Endothelial cell of umbilical vein (primary cell): Measurements from ENCODE around the gene JAML. TPM values are rescaled to one million over a fixed set of nuclear protein-coding genes. Genes with fewer than 3 reads are reported as not detected.

Source experiments
- BruUV-seq: library from RNA; stranded (reverse); fragments of 400-500 nt; replicated peaks from 2 replicates; lab custom pipeline; 2021; lab: Mats Ljungman, UMichigan
- CTCF ChIA-PET: fragments of 300-600, 350-600 bp; sonication (Branson Sonifier 250); formaldehyde crosslinking; loops from one replicate; lab custom pipeline; 2021; ENCODE audit warnings: antibody characterized with exemption, inconsistent platforms; lab: Charles Lee
- POLR2A ChIA-PET: fragments of 300-600, 350-600 bp; sonication (Branson Sonifier 250); formaldehyde crosslinking; loops from one replicate; lab custom pipeline; 2021; ENCODE audit warnings: antibody characterized with exemption, inconsistent platforms; lab: Charles Lee
- DNase-seq: peaks from one replicate; pipeline ENCODE4 v3.0.0-alpha.2; 2011; ENCODE audit warnings: low read depth, low spot score
- FAIRE-seq: peaks from 2 replicates; lab custom pipeline; 2011; peaks lifted over from hg19 to GRCh38; lab: Jason Lieb, UNC
- H2AFZ ChIP-seq: 2 replicates; pipeline ENCODE4 v1.6.0; 2012; ENCODE audit warnings: low read depth, low read length, control low read depth, inconsistent platforms
- H3K27ac ChIP-seq: 2 replicates; pipeline ENCODE4 v1.5.1; 2011; ENCODE audit warnings: low read depth, mild to moderate bottlenecking, control low read depth, low read length, moderate library complexity; ENCODE audit not compliant: insufficient read depth
- H3K27me3 ChIP-seq, 2 experiments: 2 replicates each; pipeline versions ENCODE4 v1.6.0 to v1.6.1; 2011; ENCODE audit warnings: low read length in 2 of 2, mixed read lengths in 1 of 2; ENCODE audit not compliant: control insufficient read depth in 2 of 2, insufficient read depth in 2 of 2
- H3K36me3 ChIP-seq, 2 experiments: 2 replicates in 1 of 2; 3 replicates in 1 of 2; pipeline ENCODE4 v1.5.1; 2011; ENCODE audit warnings: low read length in 2 of 2, mild to moderate bottlenecking in 1 of 2, moderate library complexity in 1 of 2; ENCODE audit not compliant: control insufficient read depth in 2 of 2, insufficient read depth in 2 of 2; ENCODE audit errors: extremely low read depth in 1 of 2
- H3K4me1 ChIP-seq: 3 replicates; pipeline ENCODE4 v1.5.1; 2011; ENCODE audit warnings: mild to moderate bottlenecking, low read length; ENCODE audit not compliant: control insufficient read depth, insufficient read depth; ENCODE audit errors: extremely low read depth
- H3K4me2 ChIP-seq: 2 replicates; pipeline ENCODE4 v1.6.1; 2011; ENCODE audit warnings: low read length, control low read depth, mixed read lengths; ENCODE audit not compliant: insufficient read depth
- H3K4me3 ChIP-seq, 3 experiments: fragments of 200-600 bp in 1 of 3; sonication (generic), shearing (Covaris generic) in 1 of 3; replicated peaks in 1 of 3; 2 replicates each; pipeline ENCODE4 v1.5.1; 2011 to 2016; ENCODE audit warnings: control low read depth in 3 of 3, low read length in 3 of 3, mild to moderate bottlenecking in 2 of 3, inconsistent platforms in 1 of 3, low read depth in 1 of 3, moderate library complexity in 1 of 3; ENCODE audit not compliant: insufficient read depth in 1 of 3
- H3K79me2 ChIP-seq: 2 replicates; pipeline ENCODE4 v1.6.0; 2012; ENCODE audit warnings: low read length, inconsistent platforms; ENCODE audit not compliant: control insufficient read depth, insufficient read depth
- H3K9ac ChIP-seq: replicated peaks from 2 replicates; pipeline ENCODE3; 2011; ENCODE audit warnings: low read length, control low read depth; ENCODE audit not compliant: insufficient read depth; ENCODE audit errors: extremely low read depth
- H3K9me1 ChIP-seq: replicated peaks from 3 replicates; pipeline ENCODE4 v1.6.0; 2011; ENCODE audit warnings: mild to moderate bottlenecking, low read length; ENCODE audit not compliant: control insufficient read depth, insufficient read depth; ENCODE audit errors: extremely low read depth
- H3K9me3 ChIP-seq: replicated peaks from 2 replicates; pipeline ENCODE4 v1.5.1; 2012; ENCODE audit warnings: low read length, inconsistent platforms; ENCODE audit not compliant: control insufficient read depth, insufficient read depth
- H4K20me1 ChIP-seq: replicated peaks from 2 replicates; pipeline ENCODE3; 2011; ENCODE audit warnings: mild to moderate bottlenecking, low read length; ENCODE audit not compliant: control insufficient read depth, insufficient read depth; ENCODE audit errors: extremely low read depth
- EZH2 ChIP-seq: IDR thresholded peaks from 2 replicates; pipeline ENCODE4 v1.6.1; 2012; ENCODE audit warnings: borderline replicate concordance, low read depth, mild to moderate bottlenecking, moderate library complexity, low read length, inconsistent platforms; ENCODE audit not compliant: severe bottlenecking
- FOS ChIP-seq: IDR thresholded peaks from 2 replicates; pipeline ENCODE4 v1.6.1; 2011; ENCODE audit warnings: mild to moderate bottlenecking, low read length, moderate library complexity, borderline replicate concordance; ENCODE audit not compliant: insufficient read depth
- GATA2 ChIP-seq: IDR thresholded peaks from 2 replicates; pipeline ENCODE4 v1.7.0; 2011; ENCODE audit warnings: low read depth, mild to moderate bottlenecking, moderate library complexity, mixed read lengths, low read length; ENCODE audit not compliant: insufficient read length, insufficient read depth
- JUN ChIP-seq: IDR thresholded peaks from 2 replicates; pipeline ENCODE4 v1.6.1; 2011; ENCODE audit warnings: borderline replicate concordance, low read depth; ENCODE audit not compliant: insufficient read length, insufficient read depth
- MYC ChIP-seq: IDR thresholded peaks from one replicate; pipeline ENCODE4 v1.6.1; 2011; ENCODE audit warnings: mild to moderate bottlenecking, low read depth, low read length
- POLR2A ChIP-seq: IDR thresholded peaks from 2 replicates; pipeline ENCODE4 v1.6.1; 2012; ENCODE audit warnings: low read depth, mild to moderate bottlenecking, control low read depth, low read length
- POLR2AphosphoS5 ChIP-seq: IDR thresholded peaks from 2 replicates; pipeline ENCODE4 v1.6.1; 2012; ENCODE audit warnings: low read depth, mild to moderate bottlenecking, control low read depth, low read length, moderate library complexity; ENCODE audit not compliant: insufficient read depth
- dilution Hi-C: fragments of 300-500 bp; cut with MboI; formaldehyde crosslinking; loops from one replicate; pipeline ENCODE4 v1.15.0; 2019; ENCODE audit warnings: low sequenced_read_pairs; ENCODE audit not compliant: extremely low pct_ligation_motif_present
- intact Hi-C: fragments of 100-400 bp; cut with micrococcal nuclease; formaldehyde crosslinking; loops from one replicate; pipeline ENCODE4 v1.10.0; 2022
- polyA plus RNA-seq, 4 experiments: library from polyadenylated mRNA; depleted of rRNA in 3 of 4; stranded (reverse) in 3 of 4; unstranded in 1 of 4; fragments of >200 nt; gene quantifications; 2 replicates each; pipeline versions ENCODE4 v1.2.1 to v1.2.3, GENCODE V29; 2011 to 2012; ENCODE audit warnings: missing spikeins in 1 of 4
- total RNA-seq: library from RNA; stranded (reverse); gene quantifications from 2 replicates; pipeline ENCODE4 v1.2.3, GENCODE V29; 2021
- TF ChIP-seq, protein P1 (sequence below): IDR thresholded peaks from 2 replicates; pipeline ENCODE4 v1.6.1; 2011; ENCODE audit not compliant: insufficient read depth, insufficient read length
- TF ChIP-seq, protein P2 (sequence below), 2 donors: IDR thresholded peaks; 1 replicate in 1 of 2; 2 replicates in 1 of 2; pipeline ENCODE4 v1.5.1; 2011; ENCODE audit warnings: low read length in 2 of 2, mild to moderate bottlenecking in 2 of 2, moderate library complexity in 2 of 2, control low read depth in 1 of 2, inconsistent platforms in 1 of 2, low read depth in 1 of 2; ENCODE audit not compliant: insufficient read depth in 1 of 2; ENCODE audit errors: extremely low read depth in 1 of 2

Gene JAML
- total and polyA plus RNA-seq, 2 donors (not counting 3 experiments of a cell fraction or from before 2014, with no cell fraction given) = 0.04 to 0.35 TPM

DNA sequence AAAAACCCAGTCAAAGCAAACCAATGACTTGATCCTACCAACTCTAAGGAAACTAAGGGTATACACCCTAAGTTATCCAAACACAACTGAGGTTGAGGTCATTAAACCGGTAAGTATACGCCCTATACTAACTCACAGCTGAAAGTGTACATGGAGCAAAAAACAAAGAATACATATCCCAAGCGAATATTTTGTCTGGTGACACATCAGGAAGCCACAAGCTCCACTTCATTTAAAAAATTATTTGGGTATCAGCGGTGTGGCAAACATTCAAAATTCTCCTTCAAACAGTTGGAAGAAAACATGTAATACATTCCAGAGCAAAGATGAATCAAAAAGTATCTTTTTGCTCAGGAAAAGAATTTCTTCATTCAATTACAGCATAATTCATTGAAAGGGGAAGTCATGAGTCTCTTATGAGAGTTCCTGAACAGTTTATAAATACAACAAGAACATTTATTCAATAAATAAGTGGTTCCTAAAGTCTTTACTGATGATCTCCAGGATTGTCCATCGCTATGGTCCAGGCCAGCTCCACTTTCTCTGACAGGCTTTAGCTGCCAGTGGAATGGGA is 4.5 kb upstream of the JAML start:
- dilution Hi-C loops (no loop called here), intact Hi-C loops (loop anchor here (1.0 to 2.0 kb wide), 5 partner anchors 12 to 62 kb away; partner anchors contain the start of gene MPZL3)
- Histone ChIP-seq H3K4me1 (peaks cover 27% of the 10 kb centered on the region), H3K27ac (peak overlapping the region; percentile 34), H3K36me3 (peaks cover 0 to 1% of the 10 kb centered on the region in 2 experiments), H3K79me2 (no peaks in the 10 kb centered on the region), H3K9me1 (no peaks in the 10 kb centered on the region), H2AFZ (peak overlapping the region; percentile 49), H3K9me3 (no peaks in the 10 kb centered on the region), H3K27me3 (no peaks in the 10 kb centered on the region), H3K4me3 (no peak overlapping the region), H3K9ac (no peak overlapping the region), H4K20me1 (no peaks in the 10 kb centered on the region), H3K4me2 (peak overlapping the region; percentile 40)
- peak; percentile 13 for TF ChIP-seq GATA2
- peak; percentile 27 for TF ChIP-seq FOS
- TF ChIP-seq POLR2AphosphoS5 = no peak
- BruUV-seq = no TSS peak
- POLR2A ChIA-PET = no interaction called here
- CTCF ChIA-PET = interaction anchor here (0.8 to 1.6 kb wide), 8 partner anchors 10 to 66 kb away, joined by 3 to 8 read pairs (median 4); no protein-coding TSS in a partner anchor
- FAIRE-seq (peak; percentile 68), DNase-seq (peak; percentile 56)

DNA sequence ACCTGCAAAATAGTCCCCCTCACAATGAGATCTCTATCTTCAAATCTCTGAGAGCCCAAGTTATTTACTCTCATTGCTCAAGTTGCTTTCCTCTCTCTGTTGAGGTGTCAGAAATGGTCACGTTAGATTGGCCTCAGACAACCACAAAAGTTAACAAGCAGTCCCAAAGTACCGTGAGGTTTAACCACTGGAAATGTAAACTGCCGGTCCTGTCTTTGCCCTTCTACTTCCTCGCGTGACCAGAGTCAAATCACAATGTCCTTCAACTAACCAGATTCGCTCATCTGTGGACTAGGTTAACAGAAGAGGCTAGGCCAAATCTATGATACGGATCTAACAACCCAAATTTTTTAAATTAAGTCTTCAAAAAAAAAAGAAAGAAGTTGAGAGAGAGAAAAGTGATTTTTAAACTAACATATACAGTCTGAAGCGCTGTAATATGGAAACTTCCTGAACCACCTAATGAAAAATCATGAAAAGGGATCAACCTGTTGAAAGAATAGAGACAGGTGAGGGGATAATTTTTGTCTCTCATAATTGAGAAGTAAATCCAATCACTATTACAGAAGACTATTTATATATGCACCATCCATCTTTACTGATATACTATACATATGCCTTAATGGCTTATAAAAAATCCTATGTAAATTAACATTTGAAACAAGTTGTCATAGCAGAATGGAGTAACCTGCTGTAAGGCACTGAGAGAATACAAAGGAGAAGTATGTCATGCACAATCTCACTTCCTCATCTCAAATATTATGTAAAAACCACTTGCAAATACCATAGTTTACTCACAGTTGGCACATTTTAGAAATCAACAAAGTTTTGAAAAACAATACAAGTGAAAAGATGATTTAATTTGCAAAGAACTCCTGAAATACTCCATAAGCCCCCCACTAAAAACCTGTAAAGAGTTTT is 3.3 kb upstream of the JAML start:
- CTCF ChIA-PET = interaction anchor here (1.1 to 2.3 kb wide), 4 partner anchors 12 to 30 kb away, joined by 3 to 35 read pairs (median 13); no protein-coding TSS in a partner anchor
- Histone ChIP-seq H3K9me3 (no peaks in the 10 kb centered on the region), H3K4me2 (peak overlapping the region; percentile 23), H3K36me3 (peaks cover 0 to 1% of the 10 kb centered on the region in 2 experiments), H3K27me3 (no peaks in the 10 kb centered on the region), H4K20me1 (no peaks in the 10 kb centered on the region), H3K27ac (peak overlapping the region; percentile 34), H2AFZ (no peak overlapping the region), H3K79me2 (no peaks in the 10 kb centered on the region), H3K9ac (no peak overlapping the region), H3K9me1 (no peaks in the 10 kb centered on the region), H3K4me1 (peaks cover 27% of the 10 kb centered on the region), H3K4me3 (no peak overlapping the region)
- dilution Hi-C loops (no loop called here), intact Hi-C loops (loop anchor here (2.0 kb wide), 1 partner anchor 21 kb away; no protein-coding TSS in a partner anchor)
- POLR2A ChIA-PET = no interaction called here
- FAIRE-seq (no peak), DNase-seq (peak; percentile 43)
- BruUV-seq = no TSS peak
- TF ChIP-seq POLR2A = no peak
- no peak for TF ChIP-seq MYC
- TF ChIP-seq JUN = no peak
- no peak for TF ChIP-seq GATA2
- TF ChIP-seq, protein P1, sequence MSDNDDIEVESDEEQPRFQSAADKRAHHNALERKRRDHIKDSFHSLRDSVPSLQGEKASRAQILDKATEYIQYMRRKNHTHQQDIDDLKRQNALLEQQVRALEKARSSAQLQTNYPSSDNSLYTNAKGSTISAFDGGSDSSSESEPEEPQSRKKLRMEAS = no peak
- no peak for TF ChIP-seq POLR2AphosphoS5
- TF ChIP-seq FOS = no peak
- no peak for TF ChIP-seq EZH2
- TF ChIP-seq, protein P2, sequence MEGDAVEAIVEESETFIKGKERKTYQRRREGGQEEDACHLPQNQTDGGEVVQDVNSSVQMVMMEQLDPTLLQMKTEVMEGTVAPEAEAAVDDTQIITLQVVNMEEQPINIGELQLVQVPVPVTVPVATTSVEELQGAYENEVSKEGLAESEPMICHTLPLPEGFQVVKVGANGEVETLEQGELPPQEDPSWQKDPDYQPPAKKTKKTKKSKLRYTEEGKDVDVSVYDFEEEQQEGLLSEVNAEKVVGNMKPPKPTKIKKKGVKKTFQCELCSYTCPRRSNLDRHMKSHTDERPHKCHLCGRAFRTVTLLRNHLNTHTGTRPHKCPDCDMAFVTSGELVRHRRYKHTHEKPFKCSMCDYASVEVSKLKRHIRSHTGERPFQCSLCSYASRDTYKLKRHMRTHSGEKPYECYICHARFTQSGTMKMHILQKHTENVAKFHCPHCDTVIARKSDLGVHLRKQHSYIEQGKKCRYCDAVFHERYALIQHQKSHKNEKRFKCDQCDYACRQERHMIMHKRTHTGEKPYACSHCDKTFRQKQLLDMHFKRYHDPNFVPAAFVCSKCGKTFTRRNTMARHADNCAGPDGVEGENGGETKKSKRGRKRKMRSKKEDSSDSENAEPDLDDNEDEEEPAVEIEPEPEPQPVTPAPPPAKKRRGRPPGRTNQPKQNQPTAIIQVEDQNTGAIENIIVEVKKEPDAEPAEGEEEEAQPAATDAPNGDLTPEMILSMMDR (IDR thresholded peaks at IDR 0.05; ENCODE audit: extremely low read depth in 1 of 2, insufficient read depth in 1 of 2, low read depth in 1 of 2, low read length in 2 of 2) = no peak
